K562 (cell line): Measurements from ENCODE around the gene TBX10. TPM values are rescaled to one million over a fixed set of nuclear protein-coding genes. Genes with fewer than 3 reads are reported as not detected.
A peak's percentile ranks its signal among the peaks of the same experiment; 100 is the strongest.

Experiments used
- ATAC-seq: fragments of 200-7000 bp; cut with Tn5 transposase; 3 replicates; pipeline ENCODE4 v1.9.1; 2020; ENCODE audit warnings: moderate library complexity
- BruUV-seq: library from RNA; stranded (reverse); fragments of 400-500 nt; replicated peaks from 2 replicates; lab custom pipeline; 2021; lab: Mats Ljungman, UMichigan
- CTCF ChIA-PET: fragments of 300-600 bp; formaldehyde crosslinking; extraction: SDS; loops from one replicate; lab custom pipeline; 2021; ENCODE audit warnings: low intra/inter-chr PET ratio; lab: Yijun Ruan, JAX
- POLR2A ChIA-PET: fragments of 300-600, 350-650 bp; sonication (Branson Sonifier 250); formaldehyde crosslinking; extraction: SDS; loops from one replicate; lab custom pipeline; 2021; ENCODE audit warnings: antibody characterized with exemption, inconsistent platforms; lab: Yijun Ruan, JAX
- DNase-seq, 4 experiments: peaks; one replicate each; pipeline versions ENCODE4 v3.0.0 to v3.0.0-alpha.2; 2011 to 2018; ENCODE audit warnings: low spot score in 3 of 4, mixed read lengths in 3 of 4; ENCODE audit errors: extremely low read depth in 1 of 4
- FAIRE-seq: peaks from 2 replicates; lab custom pipeline; 2011; peaks lifted over from hg19 to GRCh38; lab: Jason Lieb, UNC
- H2AFZ ChIP-seq: 2 replicates; pipeline ENCODE4 v1.6.0; 2011; ENCODE audit warnings: low read depth, low read length, control low read depth, inconsistent platforms
- H3K27ac ChIP-seq: fragments of 200-600 bp; 3 replicates; pipeline ENCODE4 v1.8.0; 2011; ENCODE audit warnings: low read depth, mild to moderate bottlenecking, control low read depth, inconsistent platforms, low read length, moderate library complexity, mixed read lengths; ENCODE audit errors: extremely low read depth
- H3K27me3 ChIP-seq, 2 experiments: fragments of 300-600 bp in 1 of 2; 2 replicates in 1 of 2; 3 replicates in 1 of 2; pipeline versions ENCODE4 v1.6.0 to v1.8.0; 2011; ENCODE audit warnings: inconsistent platforms in 2 of 2, low read length in 2 of 2, mild to moderate bottlenecking in 1 of 2, mixed read lengths in 1 of 2, moderate library complexity in 1 of 2; ENCODE audit not compliant: control insufficient read depth in 2 of 2, insufficient read depth in 2 of 2
- H3K36me3 ChIP-seq: fragments of 300-600 bp; 3 replicates; pipeline ENCODE4 v1.8.0; 2011; ENCODE audit warnings: mild to moderate bottlenecking, low read length, inconsistent platforms; ENCODE audit not compliant: control insufficient read depth, insufficient read depth
- H3K4me1 ChIP-seq, 2 experiments: fragments of 200-600 bp in 1 of 2; replicated peaks in 1 of 2; 2 replicates in 1 of 2; 3 replicates in 1 of 2; pipeline versions ENCODE4 v1.5.1 to v1.8.0; 2011; ENCODE audit warnings: inconsistent platforms in 2 of 2, low read length in 2 of 2, mild to moderate bottlenecking in 1 of 2, mixed read lengths in 1 of 2, moderate library complexity in 1 of 2; ENCODE audit not compliant: control insufficient read depth in 2 of 2, insufficient read depth in 2 of 2
- H3K4me2 ChIP-seq: 2 replicates; pipeline ENCODE4 v1.6.1; 2011; ENCODE audit warnings: low read length, control low read depth, inconsistent platforms, mixed read lengths; ENCODE audit not compliant: insufficient read depth
- H3K4me3 ChIP-seq: fragments of 200-600 bp; sonication (generic), shearing (Covaris generic); 2 replicates; pipeline ENCODE4 v1.5.1; 2016; ENCODE audit warnings: control low read depth, inconsistent platforms
- H3K79me2 ChIP-seq: fragments of 200-600 bp; 3 replicates; pipeline ENCODE4 v1.8.0; 2011; ENCODE audit warnings: low read length, inconsistent platforms; ENCODE audit not compliant: control insufficient read depth, insufficient read depth
- H3K9ac ChIP-seq, 2 experiments: 2 replicates each; pipeline versions ENCODE4 v1.6.0 to v1.6.1; 2011; ENCODE audit warnings: low read depth in 2 of 2, low read length in 2 of 2, control low read depth in 1 of 2, inconsistent platforms in 1 of 2, mild to moderate bottlenecking in 1 of 2, mixed read lengths in 1 of 2; ENCODE audit not compliant: insufficient read depth in 1 of 2
- H3K9me1 ChIP-seq: one replicate; pipeline ENCODE4 v1.6.0; 2011; ENCODE audit warnings: inconsistent platforms, mild to moderate bottlenecking, low read length, moderate library complexity; ENCODE audit not compliant: control insufficient read depth, insufficient read depth
- H3K9me3 ChIP-seq: replicated peaks from 2 replicates; pipeline ENCODE4 v1.5.1; 2011; ENCODE audit warnings: low read depth, low read length, inconsistent platforms; ENCODE audit not compliant: control insufficient read depth, insufficient read depth
- H4K20me1 ChIP-seq: replicated peaks from 2 replicates; pipeline ENCODE4 v1.6.1; 2011; ENCODE audit warnings: low read length, inconsistent platforms, mixed read lengths; ENCODE audit not compliant: control insufficient read depth, insufficient read depth
- ELK1 ChIP-seq: sonication (generic); formaldehyde crosslinking; IDR thresholded peaks from 2 replicates; pipeline ENCODE4 v1.8.1; 2022; ENCODE audit warnings: missing genetic modification reagents
- ZNF512 ChIP-seq: IDR thresholded peaks from 2 replicates; pipeline ENCODE4 v1.6.1; 2016; ENCODE audit warnings: missing genetic modification characterization, missing compliant biosample characterization
- ZNF764 ChIP-seq: fragments of 250-450 bp; sonication (Bioruptor Pico); IDR thresholded peaks from 2 replicates; pipeline ENCODE4 v1.4.0; 2020; ENCODE audit warnings: low read depth, mild to moderate bottlenecking, moderate library complexity
- WGBS: fragments of 100-300 bp; shearing (Covaris generic); methylation state at CpG from one replicate; pipeline ENCODE4 v1.1.6; 2016; ENCODE audit warnings: low coverage, mixed read lengths; ENCODE audit not compliant: insufficient coverage; ENCODE audit errors: missing lambda C conversion rate; 5-methylcytosine and 5-hydroxymethylcytosine counted together
- in situ Hi-C: fragments of 300-500 bp; cut with MboI; formaldehyde crosslinking; loops from 4 replicates; pipeline ENCODE4 v1.15.0; 2018; ENCODE audit warnings: inconsistent platforms, mixed read lengths
- intact Hi-C: fragments of 100-400 bp; cut with micrococcal nuclease; formaldehyde crosslinking; loops from 2 replicates; pipeline ENCODE4 v1.14.2; 2022
- polyA plus RNA-seq, 8 experiments: library from polyadenylated mRNA; depleted of rRNA in 4 of 8; stranded (reverse) in 5 of 8; unstranded in 3 of 8; fragments of >200 nt; fragmentation: Nextera tagmentation in 2 of 8; fragmentation: Illumina TruSeq in 1 of 8; extraction: Ambion mirVana in 2 of 8; extraction: Trizol in 1 of 8; gene quantifications; 2 replicates each; pipeline versions ENCODE4 v1.2.1 to v1.2.3, GENCODE V29; 2011 to 2014; ENCODE audit warnings: inconsistent platforms in 1 of 8, missing spikeins in 1 of 8
- total RNA-seq, 7 experiments: library from RNA; depleted of rRNA in 6 of 7; stranded (reverse); fragments of >200 nt in 6 of 7; fragmentation: Illumina TruSeq in 2 of 7; extraction: Trizol in 2 of 7; gene quantifications; 2 replicates each; pipeline versions ENCODE4 v1.2.1 to v1.2.3, GENCODE V29; 2011 to 2021; ENCODE audit warnings: low replicate concordance in 1 of 7

TBX10 gene
- total and polyA plus RNA-seq, 9 of the 15 experiments (the other 6 are each of a cell fraction or from before 2014, with no cell fraction given) = not detected

GRCh38 chr11:67631411-67631810 lies 8.2 kb downstream of the TBX10 start:
- intact Hi-C loops = loop anchor here (5.0 kb wide), 1 partner anchor 66 kb away; no protein-coding TSS in a partner anchor
- ATAC-seq = no peak
- H3K27ac ChIP-seq = no peak overlapping the region

More at GRCh38 chr11:67631411-67631810, 8.2 kb downstream of the TBX10 start:
- no TSS peak for BruUV-seq
- Histone ChIP-seq H3K4me1 (peaks cover 10 to 72% of the 10 kb centered on the region in 2 experiments), H3K9ac (peak overlapping the region; percentile 63 to 93; a peak in 3 of 4 replicates), H3K4me2 (peak overlapping the region; percentile 93; the same call in 1 of the 2 replicates), H4K20me1 (no peaks in the 10 kb centered on the region), H3K27me3 (no peaks in the 10 kb centered on the region), H3K9me3 (no peaks in the 10 kb centered on the region), H3K4me3 (no peak overlapping the region), H2AFZ (no peak overlapping the region), H3K79me2 (no peaks in the 10 kb centered on the region)
- ChIA-PET CTCF (no interaction called here), POLR2A (interaction anchor here (0.6 to 1.1 kb wide), 4 partner anchors 21 to 45 kb away, joined by 3 to 4 read pairs (median 3); no protein-coding TSS in a partner anchor)
- no peak for DNase-seq
- WGBS = 65% methylated on average over 7 of the region's 7 CpGs
- no peak for FAIRE-seq
- in situ Hi-C loops = no loop called here
- no peak for TF ChIP-seq ZNF764 (CRISPR knock-in tag)
- TF ChIP-seq ZNF512 (tag) = no peak
- no peak for TF ChIP-seq ELK1 (CRISPR knock-in tag)
- TF ChIP-seq, all 486 proteins: peak for 0
- Histone ChIP-seq H3K36me3 (peaks cover 15% of the 10 kb centered on the region; the same call in 1 of the 3 replicates), H3K9me1 (no peaks in the 10 kb centered on the region)
